NCI-H146 treated with DMSO at 0.1 percent for 48 hours (cell line): Measurements from ENCODE around the gene KRTAP4-11.
"Not testable (repeated sequence)": the region's sequence is repeated elsewhere in the genome, so short reads cannot be mapped to it uniquely, and the experiment has no call there.

Source experiments
- DNase-seq: peaks from one replicate; lab custom pipeline; 2025; ENCODE audit not compliant: unreplicated experiment; lab: John Stamatoyannopoulos, UW

Gene KRTAP4-11

DNA sequence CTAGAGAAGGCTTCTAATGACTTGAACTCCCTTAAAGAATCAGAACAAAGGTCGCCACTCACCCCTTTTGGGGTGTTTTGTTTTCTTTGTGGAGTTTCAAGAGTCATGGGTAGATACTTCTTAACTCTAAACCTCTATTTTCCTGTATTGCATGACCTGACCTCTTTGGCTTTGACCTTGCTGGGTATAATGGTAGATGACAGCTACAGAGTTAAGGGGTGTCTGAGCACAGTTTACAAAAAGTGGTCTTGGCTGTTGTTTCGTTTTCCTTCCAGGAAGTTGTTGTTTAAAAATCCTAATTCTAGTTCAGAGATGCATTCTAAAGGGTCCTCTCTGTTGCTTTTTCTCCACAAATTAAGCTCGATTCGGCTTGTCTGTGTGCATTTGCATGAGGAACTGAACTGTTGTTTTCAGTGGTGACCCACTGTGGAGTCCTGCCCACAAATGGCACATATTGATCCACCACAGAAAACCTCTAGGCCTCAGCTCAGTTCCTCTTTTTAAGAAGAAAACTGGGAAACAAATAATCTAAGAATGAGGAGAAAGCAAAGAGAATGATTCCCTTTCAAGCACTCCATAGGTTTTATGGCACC lies 29.3 kb downstream of the KRTAP4-11 start:
- not testable (repeated sequence) for DNase-seq

DNA sequence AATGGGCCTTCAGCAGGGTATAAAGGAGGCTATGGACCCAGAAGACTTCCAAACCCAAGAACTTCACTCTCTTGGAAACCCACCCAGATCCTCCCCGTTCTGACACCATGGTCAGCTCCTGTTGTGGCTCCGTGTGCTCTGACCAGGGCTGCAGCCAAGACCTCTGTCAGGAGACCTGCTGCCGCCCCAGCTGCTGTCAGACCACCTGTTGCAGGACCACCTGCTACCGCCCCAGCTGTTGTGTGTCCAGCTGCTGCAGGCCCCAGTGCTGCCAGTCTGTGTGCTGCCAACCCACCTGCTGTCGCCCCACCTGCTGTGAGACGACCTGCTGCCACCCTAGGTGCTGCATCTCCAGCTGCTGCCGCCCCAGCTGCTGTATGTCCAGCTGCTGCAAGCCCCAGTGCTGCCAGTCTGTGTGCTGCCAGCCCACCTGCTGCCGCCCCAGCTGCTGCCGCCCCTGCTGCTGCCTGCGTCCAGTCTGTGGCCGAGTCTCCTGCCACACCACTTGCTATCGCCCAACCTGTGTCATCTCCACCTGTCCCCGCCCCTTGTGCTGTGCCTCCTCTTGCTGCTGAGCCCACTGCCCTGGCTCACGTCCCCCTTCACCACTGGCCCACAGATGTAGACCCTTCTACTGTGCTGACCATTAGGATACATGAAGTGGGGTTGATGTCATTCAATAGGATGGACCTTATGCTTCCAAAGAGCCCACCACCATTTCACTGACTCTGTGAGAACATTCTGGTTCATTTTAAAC lies 33.9 kb downstream of the KRTAP4-11 start, which contains the start of gene KRTAP4-7:
TSS of gene KRTAP4-7 (plus strand) at position 51 of the 757 bp plus-strand sequence. CDS start at position 108, 57 bp downstream.
- not testable (repeated sequence) for DNase-seq

DNA sequence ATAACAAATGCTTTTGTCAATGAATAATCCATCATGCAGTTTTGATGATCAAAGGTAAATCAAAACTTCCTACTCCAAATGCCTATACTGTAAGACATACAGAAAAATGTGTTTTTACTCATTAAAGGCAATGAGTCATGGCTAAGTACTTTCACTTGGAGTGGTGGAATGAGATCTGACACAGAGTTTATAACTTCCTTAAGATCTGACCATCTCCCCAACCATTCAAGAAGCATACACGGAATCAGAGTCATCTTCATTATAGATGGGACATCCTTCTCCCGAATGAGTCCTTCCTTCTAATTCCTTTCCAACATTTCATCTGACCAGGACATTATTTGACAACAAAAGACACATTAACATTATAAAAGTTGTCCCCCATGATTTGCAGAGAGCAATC lies 34.7 kb downstream of the KRTAP4-11 start:
- DNase-seq, result not testable (repeated sequence)

DNA sequence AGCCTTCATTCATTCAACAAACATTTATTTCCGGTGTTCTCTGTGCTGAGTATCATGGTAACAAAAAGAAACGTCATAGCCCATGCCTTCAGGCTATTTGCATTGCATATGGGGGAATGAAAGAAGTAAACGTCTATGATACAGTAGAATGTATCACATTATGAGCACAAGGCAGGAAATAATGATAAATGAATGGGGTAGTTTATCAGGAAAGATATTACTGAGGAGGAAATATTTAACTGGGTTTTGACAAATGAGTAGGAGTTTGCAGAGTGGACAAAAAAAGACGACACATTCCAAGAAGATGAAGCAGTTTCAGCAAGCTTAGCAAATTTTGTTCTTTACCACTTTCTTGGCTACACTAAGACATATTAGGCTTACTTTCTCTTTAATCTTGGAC lies 35.5 kb downstream of the KRTAP4-11 start:
- DNase-seq, result no peak

DNA sequence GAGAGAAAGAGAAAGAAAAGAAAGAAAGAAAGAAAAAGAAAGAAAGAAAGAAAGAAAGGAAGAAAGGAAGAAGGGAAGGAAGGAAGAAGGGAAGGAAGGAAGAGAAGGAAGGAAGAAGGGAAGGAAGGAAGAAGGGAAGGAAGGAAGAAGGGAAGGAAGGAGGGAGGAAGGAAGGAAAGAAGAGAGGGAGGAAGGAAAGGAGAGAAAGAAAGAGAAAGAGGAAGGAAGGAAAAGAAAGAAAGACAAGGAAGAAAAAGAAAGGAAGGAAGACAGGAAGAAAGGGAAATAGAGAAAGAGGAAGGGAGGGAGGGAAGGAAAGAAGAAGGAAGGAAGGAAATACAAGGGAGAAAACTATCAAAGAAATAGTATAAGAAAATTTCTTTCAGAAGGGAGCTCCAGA lies 41.4 kb downstream of the KRTAP4-11 start:
- DNase-seq, result no peak

DNA sequence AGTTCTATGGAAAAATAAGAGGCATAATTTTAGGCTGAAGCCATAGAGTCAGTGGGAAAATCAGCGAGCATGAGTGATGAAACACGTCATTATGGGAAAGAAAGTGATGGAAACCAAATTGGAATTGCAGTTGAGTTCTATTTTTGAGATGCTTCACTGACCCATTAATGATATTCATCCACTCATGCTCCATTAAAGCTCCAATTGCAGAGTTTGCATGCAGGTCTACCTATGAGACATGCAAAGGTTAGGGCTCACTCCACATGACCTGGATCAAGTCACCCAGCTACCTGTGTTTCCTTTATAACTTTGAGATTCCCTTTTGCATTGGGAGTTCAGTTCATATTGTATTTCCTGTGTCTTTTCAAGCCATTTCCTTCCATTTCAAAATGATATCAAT lies 44.5 kb downstream of the KRTAP4-11 start:
- no peak for DNase-seq

DNA sequence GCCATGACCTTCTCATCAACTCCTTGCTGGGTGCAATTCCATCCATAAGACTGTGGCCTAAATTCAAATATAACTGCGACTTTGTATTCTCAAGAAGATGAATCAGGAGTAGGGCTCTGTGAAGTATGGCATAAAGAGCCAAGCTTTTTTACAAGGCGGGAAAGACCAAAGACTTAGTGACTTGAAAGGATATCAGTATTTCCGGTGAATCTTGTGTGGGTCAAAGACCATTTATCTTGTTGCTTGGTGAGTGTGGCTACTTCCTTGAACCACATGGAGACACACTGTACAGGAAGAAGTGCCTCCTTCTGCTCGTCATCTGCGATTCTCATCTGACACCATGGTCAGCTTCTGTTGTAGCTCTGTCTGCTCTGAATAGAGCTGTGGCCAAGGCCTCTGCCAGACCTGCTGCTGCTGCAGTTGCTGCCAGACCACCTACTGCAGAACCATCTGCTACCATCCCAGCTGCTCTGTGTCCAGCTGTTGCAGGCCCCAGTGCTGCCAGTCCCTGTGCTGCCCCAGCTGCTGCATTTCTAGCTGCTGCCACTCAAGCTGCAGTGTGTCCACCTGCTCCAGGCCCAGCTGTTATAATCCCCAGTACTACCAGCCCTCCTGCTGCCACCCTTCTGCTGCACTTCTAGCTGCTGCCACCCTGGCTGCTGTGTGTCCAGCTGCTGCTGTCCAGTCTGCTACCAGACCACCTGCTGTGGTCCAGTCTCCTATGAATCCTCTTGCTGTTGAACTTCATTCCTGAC lies 46.4 kb downstream of the KRTAP4-11 start:
- DNase-seq, result peak; percentile 33

DNA sequence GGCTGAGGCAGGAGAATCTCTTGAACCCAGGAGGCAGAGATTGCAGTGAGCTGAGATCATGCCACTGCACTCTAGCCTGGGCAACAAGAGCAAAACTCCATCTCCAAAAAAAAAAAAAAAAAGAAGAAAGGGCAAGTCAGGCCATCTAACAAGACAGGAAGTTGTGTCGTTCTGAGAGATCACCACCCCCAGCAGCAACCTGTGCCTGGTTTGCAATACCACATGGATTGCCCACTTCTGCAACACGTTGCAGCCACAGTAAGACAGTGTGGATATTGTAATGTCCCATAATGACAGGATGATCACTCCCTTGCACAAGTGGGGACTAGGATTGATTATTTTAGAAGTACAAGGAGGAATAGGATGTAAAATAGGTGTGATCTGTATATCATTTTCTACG lies 49.1 kb downstream of the KRTAP4-11 start:
- DNase-seq, result no peak

DNA sequence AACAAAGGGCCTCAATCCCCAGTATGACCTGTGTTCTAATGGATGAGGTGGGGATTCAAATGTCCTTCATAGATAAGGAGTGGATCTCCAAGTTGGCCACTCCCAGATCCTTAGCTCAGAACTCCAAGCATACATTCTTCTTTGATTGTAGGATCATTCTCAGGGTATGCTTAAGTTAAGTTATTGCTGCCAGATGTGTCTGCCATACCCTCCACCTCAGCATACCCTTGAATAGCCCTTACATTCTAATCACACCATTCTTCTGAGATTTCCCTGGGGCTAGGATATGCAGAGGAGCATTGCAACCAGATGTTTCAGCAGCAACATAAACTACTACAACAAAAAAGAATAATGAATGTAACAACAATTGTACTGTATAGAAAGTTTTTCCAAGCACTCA lies 50.9 kb downstream of the KRTAP4-11 start:
- DNase-seq, result no peak
